Neural crest cell (in vitro differentiated cells): ENCODE results near the gene TAOK3. TPM values are rescaled to one million over a fixed set of nuclear protein-coding genes. Genes with fewer than 3 reads are reported as not detected.

ENCODE experiments used
- DNase-seq: peaks from one replicate; pipeline ENCODE4 v3.0.0; 2021; ENCODE audit warnings: low read depth, mixed read lengths, low spot score
- H3K27ac Mint-ChIP-seq: one replicate; pipeline ENCODE4 v1.8.0; 2021; ENCODE audit warnings: mild to moderate bottlenecking, mixed read lengths; ENCODE audit not compliant: unreplicated experiment
- H3K27me3 Mint-ChIP-seq: 2 replicates; pipeline ENCODE4 v1.8.0; 2021; ENCODE audit warnings: low read depth, mild to moderate bottlenecking, mixed read lengths
- H3K36me3 Mint-ChIP-seq: 2 replicates; pipeline ENCODE4 v1.8.0; 2021; ENCODE audit warnings: low read depth, mild to moderate bottlenecking, mixed read lengths
- H3K4me1 Mint-ChIP-seq: 2 replicates; pipeline ENCODE4 v1.8.0; 2021; ENCODE audit warnings: mixed read lengths
- H3K4me3 Mint-ChIP-seq: one replicate; pipeline ENCODE4 v1.8.0; 2021; ENCODE audit warnings: mild to moderate bottlenecking, mixed read lengths
- H3K9me3 Mint-ChIP-seq: 2 replicates; pipeline ENCODE4 v1.8.0; 2021; ENCODE audit warnings: mixed read lengths
- CTCF ChIP-seq: fragments of 200-600 bp; sonication (generic); conservative IDR thresholded peaks from 2 replicates; pipeline ENCODE4 v1.5.0; 2021; ENCODE audit warnings: antibody characterized with exemption, mild to moderate bottlenecking
- total RNA-seq: library from RNA; stranded (reverse); gene quantifications from 2 replicates; pipeline ENCODE4 v1.2.1, GENCODE V29; 2021

The TAOK3 gene
- total RNA-seq, 1 donor from 2014 or later: 15.2 TPM

GRCh38 chr12:118334939-118335567 is 37.7 kb downstream of the TAOK3 start:
- H3K9me3 Mint-ChIP-seq: no peaks in the 10 kb centered on the region
- peaks cover 5% of the 10 kb centered on the region for H3K4me1 Mint-ChIP-seq
- H3K27ac Mint-ChIP-seq: no peak overlapping the region
- no peak for DNase-seq
- no peak for TF ChIP-seq CTCF
- no peaks in the 10 kb centered on the region for H3K36me3 Mint-ChIP-seq
- H3K27me3 Mint-ChIP-seq: no peaks in the 10 kb centered on the region
- no peak overlapping the region for H3K4me3 Mint-ChIP-seq

- Mint-ChIP-seq H3K36me3 (no peaks in the 10 kb centered on the region), H3K27ac (no peak overlapping the region), H3K4me3 (no peak overlapping the region), H3K4me1 (peaks cover 5% of the 10 kb centered on the region), H3K9me3 (no peaks in the 10 kb centered on the region), H3K27me3 (no peaks in the 10 kb centered on the region)
- no peak for TF ChIP-seq CTCF
- no peak for DNase-seq
These were observed 38.5 kb downstream of the TAOK3 start for GRCh38 chr12:118334241-118334640.

GRCh38 chr12:118332511-118332910 is 40.2 kb downstream of the TAOK3 start:
- H3K27ac Mint-ChIP-seq: no peak overlapping the region

GRCh38 chr12:118330421-118331018 is 42.2 kb downstream of the TAOK3 start:
- no peaks in the 10 kb centered on the region for H3K27me3 Mint-ChIP-seq
- TF ChIP-seq CTCF: no peak
- H3K4me3 Mint-ChIP-seq: no peak overlapping the region
- H3K4me1 Mint-ChIP-seq: peaks cover 5% of the 10 kb centered on the region
- H3K27ac Mint-ChIP-seq: no peak overlapping the region
- no peaks in the 10 kb centered on the region for H3K36me3 Mint-ChIP-seq
- no peak for DNase-seq
- H3K9me3 Mint-ChIP-seq: no peaks in the 10 kb centered on the region

More at GRCh38 chr12:118332511-118332910, 40.2 kb downstream of the TAOK3 start:
- TF ChIP-seq CTCF: no peak
- no peak overlapping the region for H3K4me3 Mint-ChIP-seq
- peaks cover 5% of the 10 kb centered on the region for H3K4me1 Mint-ChIP-seq
- no peaks in the 10 kb centered on the region for H3K36me3 Mint-ChIP-seq
- DNase-seq: no peak
- H3K27me3 Mint-ChIP-seq: no peaks in the 10 kb centered on the region
- H3K9me3 Mint-ChIP-seq: no peaks in the 10 kb centered on the region

GRCh38 chr12:118328486-118329330 is 44.0 kb downstream of the TAOK3 start:
- Mint-ChIP-seq H3K4me3 (no peak overlapping the region), H3K27me3 (no peaks in the 10 kb centered on the region), H3K4me1 (peaks cover 5% of the 10 kb centered on the region), H3K9me3 (no peaks in the 10 kb centered on the region), H3K27ac (no peak overlapping the region), H3K36me3 (no peaks in the 10 kb centered on the region)
- no peak for TF ChIP-seq CTCF
- no peak for DNase-seq
